ENCODE results near the gene POLE.
A peak's percentile ranks its signal among the peaks of the same experiment; 100 is the strongest.

The POLE gene

GRCh38 chr12:132687211-132688164 is at the start of gene POLE, which contains the start of gene PXMP2:
Gene POLE (minus strand): TSS chr12:132687342. CDS start chr12:132687315, 27 bp downstream.
Gene PXMP2 (plus strand): TSS chr12:132687587. CDS start chr12:132687671, 84 bp downstream.
- peak; percentile 93 for DNase-seq

- DNase-seq, result no peak
Observed at GRCh38 chr12:132736913-132737312, 49.8 kb upstream of the POLE start.

GRCh38 chr12:132736378-132736777 is 49.2 kb upstream of the POLE start:
- DNase-seq, result no peak

GRCh38 chr12:132735496-132735895 is 48.4 kb upstream of the POLE start:
- DNase-seq, result no peak

- DNase-seq, result no peak
Observed at GRCh38 chr12:132734206-132734605, 47.1 kb upstream of the POLE start.

- DNase-seq, result no peak
Observed at GRCh38 chr12:132731574-132731973, 44.4 kb upstream of the POLE start.

GRCh38 chr12:132730353-132730752 is 43.2 kb upstream of the POLE start:
- DNase-seq, result no peak

GRCh38 chr12:132729541-132730320 is 42.6 kb upstream of the POLE start:
- DNase-seq, result no peak

- DNase-seq, result no peak
Observed at GRCh38 chr12:132728502-132728901, 41.4 kb upstream of the POLE start.

GRCh38 chr12:132727091-132727794 is 40.1 kb upstream of the POLE start:
- DNase-seq, result no peak

GRCh38 chr12:132726386-132726785 is 39.2 kb upstream of the POLE start:
- DNase-seq, result no peak

GRCh38 chr12:132724506-132725241 is 37.5 kb upstream of the POLE start:
- DNase-seq, result no peak

GRCh38 chr12:132723764-132724140 is 36.6 kb upstream of the POLE start:
- no peak for DNase-seq

- DNase-seq, result no peak
Observed at GRCh38 chr12:132723015-132723763, 36.0 kb upstream of the POLE start.

GRCh38 chr12:132720606-132721345 is 33.6 kb upstream of the POLE start:
- DNase-seq, result no peak

- no peak for DNase-seq
Observed at GRCh38 chr12:132719954-132720324, 32.8 kb upstream of the POLE start.

- DNase-seq, result no peak
Observed at GRCh38 chr12:132719141-132719953, 32.2 kb upstream of the POLE start.

- no peak for DNase-seq
Observed at GRCh38 chr12:132718644-132719043, 31.5 kb upstream of the POLE start.

- no peak for DNase-seq
Observed at GRCh38 chr12:132717531-132718387, 30.6 kb upstream of the POLE start.
